Activated T-cell treated with anti-CD3 and anti-CD28 coated beads for 48 hours (primary cell): ENCODE results near the gene RPTOR.

Source experiments
- DNase-seq: peaks from one replicate; pipeline ENCODE4 v3.0.0-alpha.2; 2020; ENCODE audit warnings: low read depth

RPTOR gene

GRCh38 chr17:80668375-80669148 is 123.9 kb downstream of the RPTOR start:
- DNase-seq = no peak

- no peak for DNase-seq
Measured at GRCh38 chr17:80671039-80671824, 126.6 kb downstream of the RPTOR start.

GRCh38 chr17:80671825-80672110 is 127.1 kb downstream of the RPTOR start:
- DNase-seq = no peak

GRCh38 chr17:80673152-80673920 is 128.7 kb downstream of the RPTOR start:
- DNase-seq = no peak

DNA sequence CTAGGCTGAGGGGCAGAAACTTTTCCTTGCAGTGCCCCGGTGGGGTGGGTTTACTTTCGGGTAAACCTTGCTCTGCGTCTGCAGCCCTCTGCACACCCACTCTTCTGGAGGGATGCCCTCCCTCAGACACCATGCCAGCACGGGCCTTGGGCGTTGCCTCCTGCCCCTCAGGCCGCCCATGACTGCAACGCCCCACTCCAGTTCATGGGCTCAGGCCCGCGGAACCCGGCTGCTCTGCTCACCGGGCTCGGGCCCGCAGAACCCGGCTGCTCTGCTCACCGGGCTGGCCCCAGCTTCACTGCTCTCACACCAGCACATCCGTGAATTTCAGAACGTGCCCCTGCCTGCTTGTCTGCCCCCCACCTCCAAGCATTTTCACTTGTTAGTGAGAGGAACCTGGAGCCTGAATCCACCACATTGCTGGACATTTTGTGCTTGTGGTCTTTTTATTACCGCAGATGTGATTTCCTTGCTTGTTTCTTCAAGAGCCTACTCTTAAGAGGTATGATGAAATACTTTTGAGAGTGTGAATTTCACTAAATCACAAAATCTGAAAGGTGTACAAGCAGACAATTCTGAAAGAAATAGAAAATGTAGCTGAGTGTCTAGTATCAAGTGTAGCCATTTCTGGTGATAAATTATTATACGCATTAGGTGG is 130.9 kb downstream of the RPTOR start:
- DNase-seq = no peak

GRCh38 chr17:80676096-80676466 is 131.4 kb downstream of the RPTOR start:
- no peak for DNase-seq

DNA sequence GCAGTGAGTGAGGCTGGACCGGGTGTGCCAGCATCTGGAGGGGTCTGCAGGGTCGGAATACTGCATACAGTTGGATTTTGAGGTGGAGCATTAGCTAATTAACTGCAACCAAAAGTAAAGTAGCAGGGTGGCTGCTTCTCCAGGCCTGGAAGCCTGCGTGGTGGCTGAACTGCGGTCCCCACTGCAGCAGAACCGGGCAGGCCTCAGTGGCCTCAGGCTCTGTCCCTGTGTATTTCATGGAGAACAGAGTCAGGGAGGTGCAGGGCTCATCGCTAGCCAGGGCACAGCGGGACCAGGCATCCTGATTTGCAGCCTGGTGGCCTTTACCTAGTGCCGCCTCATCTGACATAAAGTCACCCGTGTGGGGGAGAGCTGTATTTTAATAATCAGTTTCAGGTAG is 131.9 kb downstream of the RPTOR start:
- DNase-seq = no peak

DNA sequence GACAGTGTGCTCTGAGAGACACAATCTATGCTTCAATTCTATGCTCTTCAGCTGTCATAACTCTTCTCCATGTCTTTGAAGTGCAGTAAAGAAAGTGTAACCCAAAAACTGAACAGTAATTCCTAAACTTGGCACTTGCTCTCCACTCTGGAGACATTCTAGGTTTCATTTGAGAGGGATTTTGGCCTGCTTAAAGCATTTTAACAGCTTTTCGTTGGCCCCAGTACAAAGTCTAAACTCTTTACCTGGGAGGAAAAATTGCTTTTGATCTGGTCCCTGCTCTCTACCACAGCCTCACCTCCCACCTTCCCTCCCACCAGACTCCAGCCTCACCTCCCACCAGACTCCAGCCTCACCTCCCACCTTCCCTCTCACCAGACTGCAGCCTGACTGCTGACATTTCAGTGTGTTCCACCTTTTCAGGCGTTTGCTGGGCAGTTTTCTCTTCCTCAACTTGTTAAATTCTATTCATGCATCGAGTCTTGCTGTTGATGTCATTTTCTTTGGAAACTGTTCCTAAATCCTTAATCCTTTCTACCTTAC is 132.6 kb downstream of the RPTOR start:
- DNase-seq = no peak

DNA sequence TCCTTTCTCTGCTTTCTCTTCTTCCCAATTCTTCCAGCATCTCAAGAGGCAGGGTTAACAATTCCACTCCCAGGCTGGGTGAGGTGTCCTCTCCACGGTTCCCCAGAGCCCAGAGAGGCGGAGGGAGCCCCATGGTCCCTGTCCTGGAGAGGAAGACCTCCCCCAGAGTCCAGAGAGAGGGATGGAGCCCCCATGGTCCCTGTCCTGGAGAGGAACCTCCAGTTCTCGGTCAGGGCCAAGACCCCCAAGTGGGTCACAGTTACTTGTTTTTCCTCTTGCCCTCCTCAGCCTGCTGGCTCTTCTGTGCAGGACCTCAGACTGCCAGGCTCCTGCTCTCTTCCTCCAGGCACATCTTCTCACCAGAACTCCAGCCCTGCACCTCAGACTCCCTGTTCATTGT is 135.2 kb downstream of the RPTOR start:
- no peak for DNase-seq

DNA sequence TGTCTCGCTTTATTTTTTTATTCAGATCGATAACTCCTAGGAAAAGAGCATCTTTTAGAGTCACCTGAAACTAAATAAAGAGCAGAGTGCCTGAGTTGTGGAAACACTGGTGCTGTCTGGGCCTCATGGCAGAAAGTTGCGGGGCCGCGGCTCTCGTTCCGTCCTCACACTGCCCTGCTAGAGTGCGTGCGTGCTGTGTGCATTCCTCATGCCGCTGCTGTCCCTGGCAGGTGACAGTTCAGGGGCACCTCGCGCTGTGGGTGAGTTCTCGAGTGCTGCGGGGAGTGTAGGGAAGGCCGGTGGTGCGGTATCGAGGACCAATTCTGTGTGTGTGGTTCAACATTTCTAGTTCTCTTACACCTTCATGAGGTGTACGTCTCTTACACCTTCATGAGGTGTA is 136.6 kb downstream of the RPTOR start:
- no peak for DNase-seq

DNA sequence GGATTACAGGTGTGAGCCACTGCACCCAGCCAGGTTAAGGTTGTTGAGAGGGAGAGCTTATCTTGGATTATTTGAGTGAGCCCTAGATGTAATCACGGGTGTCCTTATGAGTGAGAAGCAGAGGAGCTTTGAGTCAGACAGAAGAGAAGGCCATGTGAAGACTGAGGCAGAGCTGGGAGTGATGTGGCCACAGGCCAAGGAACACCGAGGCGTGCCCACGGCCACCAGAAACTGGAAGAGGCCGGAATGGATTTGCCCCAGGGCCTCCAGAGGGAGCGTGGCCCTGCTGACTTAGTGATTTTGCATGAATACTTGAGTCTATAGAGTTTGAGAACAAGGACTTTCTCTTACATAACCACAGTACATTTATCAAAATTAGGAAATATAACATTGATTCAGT is 137.7 kb downstream of the RPTOR start:
- DNase-seq = no peak

GRCh38 chr17:80683625-80684104 is 139.0 kb downstream of the RPTOR start:
- no peak for DNase-seq

DNA sequence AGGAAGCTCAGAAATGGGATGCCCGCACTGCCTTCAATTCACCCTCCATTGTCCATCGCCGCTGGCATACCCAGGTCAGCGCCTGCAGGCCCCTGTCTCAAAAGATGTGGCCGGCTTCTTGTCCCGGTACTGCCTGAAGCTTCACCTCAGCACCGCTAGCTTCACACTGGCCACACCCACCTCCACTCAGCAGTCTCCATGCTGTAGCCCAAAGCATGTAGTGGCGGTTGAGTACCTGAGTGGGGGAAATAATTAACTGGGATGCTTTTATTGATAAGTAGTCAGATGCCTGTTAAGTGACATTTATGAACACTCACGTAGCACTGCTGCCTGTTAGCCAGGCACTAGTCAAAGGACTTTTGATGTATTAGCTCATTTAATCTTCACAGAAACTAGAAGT is 143.2 kb downstream of the RPTOR start:
- DNase-seq = no peak

DNA sequence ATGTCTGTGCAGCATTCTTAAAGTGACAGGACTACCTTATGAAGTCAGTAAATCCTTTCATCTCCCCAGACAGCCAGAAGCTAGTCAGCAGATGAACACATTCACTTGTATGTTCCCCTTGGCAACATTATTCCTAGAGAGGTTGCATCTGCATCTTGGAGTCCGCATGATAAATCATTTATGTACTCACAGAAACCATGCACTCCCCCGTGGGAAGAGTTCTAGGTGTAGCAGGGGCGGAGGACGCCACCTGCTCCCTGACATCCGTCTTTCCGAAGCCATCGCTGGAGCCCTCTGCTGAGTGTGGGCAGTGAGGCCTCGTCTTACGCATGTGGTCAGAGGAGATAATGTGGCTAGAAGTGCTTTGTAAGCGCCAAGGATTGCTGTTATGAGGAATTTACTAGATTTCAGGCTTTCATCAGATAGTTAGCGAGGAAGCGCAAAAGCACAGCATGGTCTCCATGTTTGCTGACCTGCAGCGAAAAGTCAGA is 144.5 kb downstream of the RPTOR start:
- DNase-seq = no peak

DNA sequence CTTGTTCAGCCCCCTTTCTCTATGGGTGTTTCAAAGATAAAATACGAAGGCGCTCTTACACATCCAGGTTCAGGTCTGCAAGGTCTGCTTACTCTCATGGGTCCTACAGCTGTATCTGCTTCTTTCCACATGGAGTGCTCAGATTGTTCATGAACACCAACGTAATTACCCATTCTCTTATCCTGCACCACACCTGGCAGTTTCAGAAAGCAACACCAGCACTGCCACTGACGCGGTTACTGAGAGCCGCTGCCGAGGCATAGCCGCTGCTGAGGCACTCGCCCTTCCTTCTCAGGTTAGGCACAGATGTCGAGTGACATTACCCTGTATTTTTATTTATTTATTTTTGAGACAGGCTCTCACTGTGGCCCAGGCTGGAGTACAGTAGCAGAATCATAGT is 147.1 kb downstream of the RPTOR start:
- DNase-seq = no peak

DNA sequence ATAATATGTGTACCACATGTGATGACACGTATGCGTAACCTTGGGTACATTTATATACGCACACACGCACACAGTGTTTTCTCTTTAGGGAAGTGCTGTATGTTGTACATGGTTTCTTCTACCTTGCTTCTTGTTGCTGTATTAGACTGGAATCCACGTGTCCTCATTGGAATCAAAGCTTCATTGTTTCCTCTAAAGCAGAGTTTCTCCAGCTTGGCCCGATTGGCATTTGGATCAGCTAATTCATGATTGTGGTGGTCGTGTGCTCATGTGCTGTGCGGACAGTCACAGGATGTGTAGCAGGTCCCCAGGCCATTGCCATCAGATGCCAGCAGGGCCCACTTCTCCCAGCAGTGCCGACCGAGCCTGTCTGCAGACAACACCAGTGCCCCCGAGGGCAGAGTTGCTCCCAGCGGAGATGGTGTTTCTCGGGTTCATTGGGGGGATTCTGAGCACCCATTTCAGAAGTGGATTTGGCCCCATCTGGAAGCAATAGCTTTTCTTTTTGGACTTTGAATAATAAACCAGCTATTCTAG is 148.4 kb downstream of the RPTOR start:
- DNase-seq = no peak

GRCh38 chr17:80693511-80693910 is 148.9 kb downstream of the RPTOR start:
- no peak for DNase-seq

DNA sequence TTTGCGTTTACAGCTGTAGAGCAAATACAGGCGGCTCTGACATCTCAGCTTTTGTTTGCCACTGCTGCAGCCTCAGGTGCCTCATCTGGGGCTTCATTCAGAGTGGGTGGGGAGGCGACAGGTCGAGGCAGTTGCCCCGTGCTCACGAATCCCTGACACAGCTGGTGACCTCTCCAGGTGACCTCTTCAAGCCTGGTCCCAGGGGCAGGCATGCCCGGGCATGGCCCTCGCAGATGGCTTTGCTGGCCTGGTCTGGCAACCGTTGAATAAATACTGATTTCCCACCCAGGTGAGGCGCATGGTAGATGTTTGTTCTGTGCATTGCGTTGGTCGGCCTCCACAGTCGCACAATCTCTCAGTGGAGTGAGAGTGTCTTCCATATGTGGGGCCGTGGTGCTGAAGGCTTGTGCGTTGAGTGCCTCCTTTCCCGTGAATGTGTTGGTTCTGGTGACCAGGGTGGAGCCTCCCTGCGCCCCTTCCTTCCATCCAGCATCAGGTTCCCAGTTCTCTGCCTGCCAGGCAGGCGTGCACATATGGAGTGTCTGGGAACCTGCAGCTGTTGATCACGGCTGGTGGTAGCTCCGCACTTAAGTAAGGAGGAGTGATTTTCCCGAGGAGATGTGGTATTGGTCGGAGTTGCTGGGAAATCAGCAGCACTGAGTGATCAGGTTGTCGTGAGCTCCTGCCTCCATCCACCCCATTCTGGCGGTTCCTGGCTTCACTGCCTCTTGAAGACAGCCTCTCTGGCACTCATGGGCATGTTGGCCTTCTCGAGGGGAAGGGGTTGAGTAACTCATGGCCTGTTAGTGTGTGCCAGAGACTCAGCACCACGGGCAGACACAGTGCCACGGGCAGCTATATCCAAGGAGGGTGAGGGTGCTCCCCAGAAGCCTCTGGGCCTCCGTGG is 149.7 kb downstream of the RPTOR start:
- no peak for DNase-seq

GRCh38 chr17:80694992-80695912 is 150.6 kb downstream of the RPTOR start:
- DNase-seq = no peak
